GM10847 (cell line): ENCODE measurements around the gene OR7G3.

ENCODE experiments used
- POLR2A ChIP-seq: IDR thresholded peaks from 2 replicates; pipeline ENCODE4 v1.6.1; 2011; ENCODE audit not compliant: insufficient read length; ENCODE audit errors: extremely low read depth

Gene OR7G3

DNA sequence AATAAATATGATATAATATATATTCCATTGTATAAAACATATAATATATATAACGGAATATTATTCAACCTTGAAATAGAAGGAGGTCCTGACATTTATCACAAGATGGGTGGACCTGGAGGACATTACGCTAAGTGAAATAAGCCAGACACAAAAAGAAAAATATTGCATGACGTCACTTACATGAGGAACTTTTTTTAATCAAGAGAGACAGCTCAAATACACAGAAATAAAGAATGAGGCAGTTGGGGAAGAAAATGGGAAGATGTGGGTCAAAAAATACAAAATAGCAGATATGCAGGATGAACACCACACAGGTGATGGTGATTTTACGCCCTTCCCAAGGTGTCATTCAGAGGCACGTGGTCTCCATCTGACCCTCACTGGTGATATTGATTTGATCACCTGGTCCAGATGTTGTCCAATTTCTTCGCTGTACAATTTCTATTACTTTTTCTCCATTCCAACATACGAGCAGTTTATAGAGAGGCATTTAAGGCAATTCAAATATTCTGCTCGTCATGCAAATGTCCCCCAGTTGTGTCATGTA, 12.9 kb upstream of the OR7G3 start:
- TF ChIP-seq POLR2A: no peak

DNA sequence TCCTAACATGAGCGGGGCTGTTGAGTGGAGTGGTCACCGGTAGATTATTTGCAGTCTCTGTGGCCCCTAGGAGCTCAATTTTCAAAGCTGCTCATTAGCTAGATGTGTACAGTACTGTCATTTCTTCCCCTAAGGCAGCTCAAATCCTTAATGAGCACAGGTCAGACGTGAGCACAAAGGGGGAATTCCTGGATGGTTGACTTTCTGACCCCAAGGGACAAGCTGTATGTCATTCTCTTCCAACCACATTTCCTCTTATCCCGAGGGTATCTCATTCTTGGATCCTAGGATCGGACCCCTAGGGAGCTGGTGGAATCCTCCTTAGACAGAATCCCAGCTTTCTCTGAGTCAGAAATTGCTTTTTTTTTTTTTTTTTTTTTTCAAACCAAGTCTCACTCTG, 5.7 kb upstream of the OR7G3 start:
- TF ChIP-seq POLR2A: no peak

DNA sequence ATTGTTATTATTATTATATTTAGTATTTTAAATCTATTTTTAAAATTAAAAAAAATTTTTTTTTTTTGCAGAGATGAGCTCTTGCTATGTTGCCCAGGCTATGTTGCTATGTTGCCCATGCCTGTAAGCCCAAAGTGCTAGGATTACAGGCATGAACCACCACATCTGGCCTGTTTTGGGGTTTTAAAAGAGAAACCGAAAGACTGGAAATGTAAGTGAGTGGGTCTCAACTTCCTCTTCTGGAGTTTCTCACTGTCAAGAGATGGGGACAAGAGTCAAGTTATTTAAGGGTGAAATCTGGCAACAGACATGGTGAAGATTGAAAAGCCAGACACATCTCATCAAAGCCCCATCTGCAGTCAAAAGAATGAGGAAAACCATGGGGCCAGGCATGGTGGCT, 4.2 kb upstream of the OR7G3 start:
- no peak for TF ChIP-seq POLR2A

DNA sequence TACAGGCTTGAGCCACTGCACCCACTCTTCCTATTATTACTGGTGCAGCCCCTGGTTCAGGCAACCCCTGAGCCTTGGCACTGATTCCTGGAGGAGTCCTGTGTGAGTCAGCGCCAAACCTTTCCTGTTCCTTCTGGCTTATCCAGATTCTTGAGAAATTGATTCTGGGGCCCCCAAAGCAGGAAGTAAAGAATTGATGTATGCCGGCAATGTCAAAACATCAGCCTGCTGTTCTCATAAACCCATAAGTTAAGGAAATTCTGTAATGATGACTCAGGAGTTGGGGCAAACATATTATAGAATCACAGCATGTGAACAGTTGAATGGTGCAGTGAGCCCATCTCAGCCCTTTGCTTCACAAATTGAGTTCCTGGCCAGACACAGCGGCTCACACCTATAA, 1.4 kb upstream of the OR7G3 start:
- TF ChIP-seq POLR2A: no peak

DNA sequence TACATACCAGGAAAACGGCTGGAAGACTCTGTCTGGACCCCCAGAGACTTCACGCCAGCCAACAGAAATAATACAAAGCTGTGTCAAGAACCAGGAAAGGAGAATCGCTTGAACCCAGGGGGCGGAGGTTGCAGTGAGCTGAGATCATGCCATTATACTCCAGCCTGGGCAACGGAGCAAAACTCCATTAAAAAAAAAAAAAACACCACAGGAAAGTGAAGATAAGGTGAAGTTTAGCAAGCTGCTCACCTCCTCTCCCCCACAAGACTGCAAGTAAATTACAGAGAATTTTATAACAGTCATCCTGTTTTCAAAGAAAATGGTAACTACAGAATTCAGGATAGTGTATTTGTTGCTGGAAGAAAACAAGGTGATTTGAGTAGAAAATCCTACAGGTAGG, 10.2 kb downstream of the OR7G3 start:
- no peak for TF ChIP-seq POLR2A

DNA sequence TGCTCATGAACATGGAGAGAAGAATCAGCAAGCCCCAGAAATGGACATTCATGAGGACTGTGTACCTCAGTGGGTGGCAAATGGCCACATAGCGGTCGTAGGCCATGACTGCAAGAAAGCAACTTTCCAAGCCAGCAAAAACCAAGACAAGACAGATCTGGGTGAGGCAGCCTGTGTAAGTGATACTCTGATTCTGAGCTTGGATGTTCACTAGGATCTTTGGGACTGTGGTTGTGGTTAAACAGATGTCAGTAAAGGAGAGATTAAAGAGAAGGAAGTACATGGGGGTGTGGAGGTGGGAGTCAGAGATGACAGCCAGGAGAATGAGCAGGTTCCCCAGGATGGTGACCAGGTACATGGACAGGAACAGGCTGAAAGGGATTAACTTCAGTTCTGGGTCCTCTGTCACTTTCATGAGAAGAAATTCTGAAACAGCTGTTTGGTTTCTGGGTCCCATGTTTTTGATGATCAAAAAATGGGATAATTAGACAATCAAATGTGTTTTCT, 11.4 kb downstream of the OR7G3 start, which contains the start of gene OR7G1:
OR7G1 (minus strand) TSS at position 457 of the 507 bp plus-strand sequence; CDS start at position 457, 0 bp downstream.
- no peak for TF ChIP-seq POLR2A

DNA sequence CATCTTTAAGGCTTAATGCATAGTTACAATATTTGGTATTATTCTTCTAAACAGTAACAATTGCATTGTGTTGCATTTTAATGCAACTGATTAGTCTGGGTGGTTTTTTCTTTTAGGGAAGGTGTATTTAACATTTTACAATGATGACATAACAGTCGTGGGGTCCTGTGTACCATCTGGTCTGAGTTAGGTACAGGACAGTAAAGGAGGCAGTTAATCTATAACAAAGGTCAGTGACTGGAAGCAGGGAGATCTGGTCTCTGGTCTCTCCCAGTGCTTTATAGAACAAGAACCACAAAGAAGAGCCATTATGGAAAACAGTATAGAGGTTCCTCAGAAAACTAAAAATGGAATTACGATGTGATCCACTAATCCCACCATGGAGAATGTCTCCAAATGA, 16.8 kb downstream of the OR7G3 start:
- TF ChIP-seq POLR2A: no peak

DNA sequence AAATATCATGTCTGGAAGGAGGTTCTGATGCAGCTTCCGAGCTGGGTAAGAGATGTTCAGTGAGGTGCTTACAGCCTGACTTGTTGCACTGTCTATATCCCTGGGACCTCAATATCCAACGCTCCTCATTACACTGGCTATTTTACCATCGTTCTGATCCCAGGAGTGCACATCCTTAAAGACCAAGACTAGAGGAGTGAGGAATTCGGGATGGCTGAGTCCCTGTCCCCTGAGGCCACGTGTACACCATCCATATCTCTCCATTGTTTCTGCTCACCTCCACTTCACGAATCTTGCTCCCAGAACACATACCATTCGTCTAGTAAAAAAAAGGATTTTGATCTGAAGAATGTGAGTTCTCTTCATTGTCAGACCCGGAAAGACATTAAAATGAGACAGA, 19.4 kb downstream of the OR7G3 start, which contains the start of gene OR7G2:
OR7G2 (minus strand) TSS at position 101 of the 400 bp plus-strand sequence. CDS start 4,232 bp downstream, outside the sequence.
- no peak for TF ChIP-seq POLR2A

DNA sequence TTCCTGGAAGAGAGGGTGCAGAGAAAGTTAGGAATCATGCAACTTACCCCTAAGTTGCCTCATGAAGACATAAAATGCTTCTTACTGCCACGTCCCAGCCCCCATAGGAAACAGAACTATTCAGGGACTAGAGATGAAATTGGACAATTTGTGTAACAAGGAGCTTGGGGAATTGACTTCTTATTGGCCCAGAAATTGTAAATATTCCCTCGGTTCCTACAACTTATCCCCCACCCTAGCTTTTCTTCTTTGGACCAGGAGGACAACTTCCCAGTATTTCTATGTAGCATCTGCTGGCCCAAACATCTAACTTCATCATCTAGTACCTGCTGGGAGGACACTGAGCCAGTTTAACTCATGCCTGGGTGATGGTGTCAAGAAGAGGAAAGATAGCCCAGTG, 40.0 kb downstream of the OR7G3 start, which contains the start of gene OR1M1:
OR1M1 (plus strand) TSS at position 301 of the 400 bp plus-strand sequence. CDS start 6,184 bp downstream, outside the sequence.
- TF ChIP-seq POLR2A: no peak

DNA sequence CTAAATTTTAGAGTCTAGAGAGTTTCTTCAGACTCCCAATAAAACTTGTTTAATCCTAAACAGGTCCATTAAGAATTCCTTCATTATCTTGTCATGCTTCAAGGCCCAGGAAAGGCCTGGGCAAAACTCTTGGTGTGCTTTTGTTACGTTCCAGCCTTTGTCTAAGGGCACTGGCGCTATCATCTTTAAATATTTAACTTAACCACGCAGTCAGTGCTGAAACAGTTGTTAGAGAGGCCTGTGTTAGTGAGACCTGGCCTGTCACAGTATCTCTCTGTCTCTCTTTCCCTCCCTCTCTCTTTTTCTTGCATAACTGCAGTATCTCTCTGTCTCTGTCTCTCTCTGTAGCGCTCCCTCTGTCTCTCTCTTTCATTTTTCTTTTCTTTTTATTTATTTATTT, 48.1 kb downstream of the OR7G3 start:
- no peak for TF ChIP-seq POLR2A

DNA sequence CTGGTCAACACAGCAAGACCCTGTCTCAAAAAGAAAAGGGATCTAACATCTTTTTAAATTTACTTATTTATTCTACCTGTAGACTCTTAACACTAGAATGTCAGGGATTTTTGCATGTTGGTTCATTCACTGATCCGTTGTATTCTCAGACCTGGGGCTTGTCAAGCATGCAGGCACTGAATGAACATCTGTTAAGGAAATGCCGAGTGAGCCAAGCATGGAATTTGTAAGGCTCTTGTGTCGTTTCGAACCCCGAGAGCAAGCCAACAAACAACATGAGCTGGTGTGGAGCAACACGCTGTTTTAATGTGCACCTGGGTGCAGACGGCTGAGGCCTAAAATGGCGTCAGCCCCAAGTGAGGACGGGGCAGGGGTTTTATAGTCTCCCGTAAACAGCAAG, 49.8 kb downstream of the OR7G3 start:
- TF ChIP-seq POLR2A: no peak
